Measurements from ENCODE around the gene IQSEC3. TPM values are rescaled to one million over a fixed set of nuclear protein-coding genes. Genes with fewer than 3 reads are reported as not detected.
"Not testable (repeated sequence)": the region's sequence is repeated elsewhere in the genome, so short reads cannot be mapped to it uniquely, and the experiment has no call there.

The IQSEC3 gene
- total RNA-seq, 1 donor from 2014 or later = 8.8 TPM

DNA sequence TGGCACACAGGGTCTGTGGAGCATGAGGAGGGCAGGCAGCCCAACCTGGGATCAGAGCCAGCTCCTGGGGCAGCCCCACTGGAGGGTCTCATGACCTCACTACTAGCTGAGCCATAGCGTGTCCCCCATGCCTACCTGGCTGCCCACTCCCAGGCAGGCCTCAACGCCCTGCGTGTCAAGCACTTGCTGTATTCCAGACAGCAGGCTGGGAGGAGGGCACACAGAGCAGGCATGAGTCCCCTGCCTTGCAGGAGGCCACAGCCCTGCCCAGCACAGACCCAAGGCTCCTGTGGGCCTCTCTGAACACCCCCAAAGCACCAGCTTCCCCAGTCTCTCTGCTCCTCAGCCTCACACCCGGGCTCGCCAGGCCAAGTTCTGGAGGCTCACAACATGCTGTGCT is 64.0 kb downstream of the IQSEC3 start:
- Mint-ChIP-seq H3K27ac (no peak overlapping the region), H3K27me3 (ENCODE audit: low read depth) (peaks cover 51% of the 10 kb centered on the region), H3K9me3 (no peaks in the 10 kb centered on the region), H3K4me1 (peaks cover 11% of the 10 kb centered on the region), H3K4me3 (no peak overlapping the region), H3K36me3 (no peaks in the 10 kb centered on the region)
- TF ChIP-seq, protein P1, sequence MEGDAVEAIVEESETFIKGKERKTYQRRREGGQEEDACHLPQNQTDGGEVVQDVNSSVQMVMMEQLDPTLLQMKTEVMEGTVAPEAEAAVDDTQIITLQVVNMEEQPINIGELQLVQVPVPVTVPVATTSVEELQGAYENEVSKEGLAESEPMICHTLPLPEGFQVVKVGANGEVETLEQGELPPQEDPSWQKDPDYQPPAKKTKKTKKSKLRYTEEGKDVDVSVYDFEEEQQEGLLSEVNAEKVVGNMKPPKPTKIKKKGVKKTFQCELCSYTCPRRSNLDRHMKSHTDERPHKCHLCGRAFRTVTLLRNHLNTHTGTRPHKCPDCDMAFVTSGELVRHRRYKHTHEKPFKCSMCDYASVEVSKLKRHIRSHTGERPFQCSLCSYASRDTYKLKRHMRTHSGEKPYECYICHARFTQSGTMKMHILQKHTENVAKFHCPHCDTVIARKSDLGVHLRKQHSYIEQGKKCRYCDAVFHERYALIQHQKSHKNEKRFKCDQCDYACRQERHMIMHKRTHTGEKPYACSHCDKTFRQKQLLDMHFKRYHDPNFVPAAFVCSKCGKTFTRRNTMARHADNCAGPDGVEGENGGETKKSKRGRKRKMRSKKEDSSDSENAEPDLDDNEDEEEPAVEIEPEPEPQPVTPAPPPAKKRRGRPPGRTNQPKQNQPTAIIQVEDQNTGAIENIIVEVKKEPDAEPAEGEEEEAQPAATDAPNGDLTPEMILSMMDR (IDR thresholded peaks at IDR 0.05; ENCODE audit: unreplicated experiment) = no peak
- DNase-seq (ENCODE audit: low spot score in 2 of 2, unreplicated experiment in 2 of 2) = no peak

DNA sequence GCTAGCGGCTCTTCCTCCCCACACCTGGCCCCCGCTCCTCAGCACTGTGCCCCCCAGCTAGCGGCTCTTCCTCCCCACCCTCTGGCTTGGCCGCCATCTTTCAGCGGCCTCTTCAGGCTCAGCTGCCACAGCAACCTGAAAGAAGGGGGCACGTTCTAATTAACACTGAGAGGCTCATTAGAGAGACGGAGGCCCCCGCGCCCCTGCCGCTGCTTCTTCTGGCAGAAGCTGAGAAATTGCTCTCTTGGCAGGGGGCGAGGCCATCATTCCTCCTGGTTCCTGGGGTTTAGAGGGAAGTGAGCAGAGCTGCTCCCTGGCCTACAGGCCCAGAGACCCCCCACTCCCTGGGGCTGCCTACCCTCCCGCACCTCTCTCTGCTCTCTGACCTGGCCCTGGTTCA is 64.4 kb downstream of the IQSEC3 start:
- H3K27me3 Mint-ChIP-seq (ENCODE audit: low read depth) = peaks cover 56% of the 10 kb centered on the region
- peaks cover 11% of the 10 kb centered on the region for H3K4me1 Mint-ChIP-seq

DNA sequence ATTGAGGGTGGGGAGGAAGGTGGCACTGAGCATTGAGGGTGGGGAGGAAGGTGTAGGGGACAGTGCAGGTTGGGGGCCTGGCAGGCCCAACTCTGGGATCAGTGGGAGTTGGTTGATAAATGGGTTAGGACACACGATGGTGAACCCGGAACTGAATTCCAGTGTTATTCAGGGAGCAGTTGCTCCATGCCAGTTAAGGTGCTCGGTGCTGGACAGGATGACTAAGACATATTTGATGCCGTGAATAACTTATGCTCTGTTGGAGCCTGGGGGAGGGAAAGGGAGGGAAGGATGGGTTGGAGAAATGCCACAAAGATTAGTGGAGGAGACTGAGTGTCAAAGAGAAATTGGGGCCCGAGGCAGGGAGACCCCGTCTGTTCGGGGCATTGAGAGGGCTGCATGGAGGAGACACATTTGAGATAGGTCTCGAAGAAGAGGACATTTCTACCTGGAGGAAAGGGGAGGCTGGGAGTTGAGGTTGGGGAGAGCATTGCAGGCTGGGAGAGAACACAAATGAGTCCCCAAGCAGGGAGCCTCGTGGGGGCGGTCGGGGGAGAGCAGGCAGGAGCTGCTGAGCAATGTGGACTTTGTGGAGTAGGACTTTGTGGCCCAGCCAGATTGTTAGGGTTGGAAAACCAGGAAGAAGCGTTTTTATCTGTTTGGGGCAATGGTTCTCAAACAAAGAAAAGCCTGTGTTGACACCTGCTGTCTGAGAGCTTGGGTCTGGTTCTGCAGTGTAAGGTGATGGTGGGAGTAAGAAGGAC is 65.3 kb downstream of the IQSEC3 start:
- no peaks in the 10 kb centered on the region for H3K36me3 Mint-ChIP-seq
- H3K27me3 Mint-ChIP-seq (ENCODE audit: low read depth) = peaks cover 56% of the 10 kb centered on the region
- DNase-seq (ENCODE audit: low spot score in 2 of 2, unreplicated experiment in 2 of 2) = no peak
- H3K4me1 Mint-ChIP-seq = peaks cover 11% of the 10 kb centered on the region
- peak overlapping the region; percentile 13 for H3K27ac Mint-ChIP-seq
- H3K9me3 Mint-ChIP-seq = no peaks in the 10 kb centered on the region
- no peak overlapping the region for H3K4me3 Mint-ChIP-seq
- TF ChIP-seq, protein P1 (IDR thresholded peaks at IDR 0.05; ENCODE audit: unreplicated experiment) = no peak

More for the DNA sequence above, 64.4 kb downstream of the IQSEC3 start:
- DNase-seq (ENCODE audit: low spot score in 2 of 2, unreplicated experiment in 2 of 2) = no peak
- TF ChIP-seq, protein P1 (IDR thresholded peaks at IDR 0.05; ENCODE audit: unreplicated experiment) = no peak
- H3K4me3 Mint-ChIP-seq = no peak overlapping the region
- H3K36me3 Mint-ChIP-seq = no peaks in the 10 kb centered on the region
- no peaks in the 10 kb centered on the region for H3K9me3 Mint-ChIP-seq
- no peak overlapping the region for H3K27ac Mint-ChIP-seq

DNA sequence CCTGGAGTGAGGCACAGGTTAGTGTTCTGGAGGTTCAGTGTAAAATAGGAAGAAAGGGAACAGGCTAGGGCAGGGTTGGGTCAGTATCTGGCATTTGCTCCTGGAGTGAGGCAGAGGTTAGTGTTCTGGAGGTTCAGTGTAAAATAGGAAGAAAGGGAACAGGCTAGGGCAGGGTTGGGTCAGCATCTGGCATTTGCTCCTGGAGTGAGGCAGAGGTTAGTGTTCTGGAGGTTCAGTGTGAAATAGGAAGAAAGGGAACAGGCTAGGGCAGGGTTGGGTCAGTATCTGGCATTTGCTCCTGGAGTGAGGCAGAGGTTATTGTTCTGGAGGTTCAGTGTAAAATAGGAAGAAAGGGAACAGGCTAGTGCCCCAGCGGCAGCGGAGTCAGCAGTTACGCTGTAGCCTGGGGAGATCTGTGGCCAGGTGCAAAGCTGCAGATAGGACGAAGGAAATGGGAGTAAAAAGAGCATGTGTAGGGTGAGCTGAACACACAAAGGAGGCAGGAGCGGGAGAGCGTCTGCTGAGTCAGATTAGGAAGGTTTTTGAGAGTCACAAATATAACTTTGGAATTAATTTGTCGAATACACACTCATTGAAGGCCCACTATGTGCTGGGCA is 67.2 kb downstream of the IQSEC3 start:
- peaks cover 11% of the 10 kb centered on the region for H3K4me1 Mint-ChIP-seq
- not testable (repeated sequence) for H3K9me3 Mint-ChIP-seq; H3K4me3 Mint-ChIP-seq; DNase-seq (ENCODE audit: low spot score in 2 of 2, unreplicated experiment in 2 of 2); H3K27ac Mint-ChIP-seq; H3K36me3 Mint-ChIP-seq
- peaks cover 56% of the 10 kb centered on the region for H3K27me3 Mint-ChIP-seq (ENCODE audit: low read depth)

DNA sequence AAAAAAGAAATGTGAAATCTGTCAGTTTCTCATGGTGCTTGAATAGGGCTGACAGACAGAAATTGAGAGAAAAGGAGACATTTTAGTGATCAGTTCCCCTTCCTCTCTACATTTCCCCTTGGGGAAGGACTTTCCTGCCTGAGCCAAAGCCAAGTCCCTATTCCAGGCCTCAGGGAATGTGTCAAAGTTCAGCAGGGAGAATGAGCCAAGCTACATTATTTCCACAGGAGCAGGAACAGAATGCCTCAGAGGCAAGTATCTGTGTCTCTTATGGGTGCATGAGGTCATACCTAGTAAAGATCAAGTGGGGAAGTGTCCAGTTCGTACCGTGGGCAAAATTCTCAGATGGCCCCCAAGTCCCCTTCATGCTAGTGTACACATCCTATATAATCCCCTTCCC is 68.6 kb downstream of the IQSEC3 start:
- H3K27me3 Mint-ChIP-seq (ENCODE audit: low read depth) = peaks cover 64% of the 10 kb centered on the region
- H3K4me1 Mint-ChIP-seq = peaks cover 24% of the 10 kb centered on the region
- DNase-seq (ENCODE audit: low spot score in 2 of 2, unreplicated experiment in 2 of 2) = no peak
- no peaks in the 10 kb centered on the region for H3K9me3 Mint-ChIP-seq
- H3K27ac Mint-ChIP-seq = no peak overlapping the region
- no peak overlapping the region for H3K4me3 Mint-ChIP-seq
- no peaks in the 10 kb centered on the region for H3K36me3 Mint-ChIP-seq
- TF ChIP-seq, protein P1 (IDR thresholded peaks at IDR 0.05; ENCODE audit: unreplicated experiment) = no peak

DNA sequence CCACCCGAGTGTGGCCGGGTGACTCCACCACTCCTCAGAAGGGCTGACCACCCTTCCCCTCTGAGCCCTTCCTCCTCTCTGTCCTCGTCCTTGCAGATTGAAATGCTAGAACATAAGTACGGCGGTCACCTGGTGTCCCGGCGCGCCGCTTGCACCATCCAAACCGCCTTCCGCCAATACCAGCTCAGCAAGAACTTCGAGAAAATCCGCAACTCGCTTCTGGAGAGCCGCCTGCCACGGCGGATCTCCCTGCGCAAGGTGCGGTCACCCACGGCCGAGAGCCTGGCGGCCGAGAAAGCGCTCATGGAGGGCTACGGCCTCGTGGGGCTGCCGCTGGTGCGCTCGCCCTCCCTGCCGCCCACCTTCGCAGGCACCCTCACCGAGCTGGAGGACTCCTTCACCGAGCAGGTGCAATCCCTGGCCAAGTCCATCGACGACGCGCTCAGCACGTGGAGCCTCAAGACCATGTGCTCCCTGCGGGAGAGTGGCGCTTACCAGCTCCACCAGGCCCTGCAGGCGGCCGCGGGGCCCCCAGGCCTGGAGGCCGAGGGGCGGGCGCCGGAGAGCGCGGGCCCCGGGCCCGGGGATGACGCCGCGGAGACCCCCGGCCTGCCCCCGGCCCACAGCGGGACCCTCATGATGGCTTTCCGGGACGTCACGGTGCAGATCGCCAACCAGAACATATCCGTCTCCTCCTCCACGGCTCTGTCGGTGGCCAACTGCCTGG is 71.8 kb downstream of the IQSEC3 start:
- H3K27me3 Mint-ChIP-seq (ENCODE audit: low read depth) = peaks cover 76% of the 10 kb centered on the region
- no peak overlapping the region for H3K27ac Mint-ChIP-seq
- TF ChIP-seq, protein P1 (IDR thresholded peaks at IDR 0.05; ENCODE audit: unreplicated experiment) = no peak
- H3K4me1 Mint-ChIP-seq = peaks cover 23% of the 10 kb centered on the region
- H3K36me3 Mint-ChIP-seq = no peaks in the 10 kb centered on the region
- no peak overlapping the region for H3K4me3 Mint-ChIP-seq
- no peaks in the 10 kb centered on the region for H3K9me3 Mint-ChIP-seq
- no peak for DNase-seq (ENCODE audit: low spot score in 2 of 2, unreplicated experiment in 2 of 2)
